GM11168 (cell line): ENCODE measurements around the gene PAQR5.
"Not testable (repeated sequence)": the region's sequence is repeated elsewhere in the genome, so short reads cannot be mapped to it uniquely, and the experiment has no call there.

Source experiments
- in situ Hi-C: fragments of 300-500 bp; cut with MboI; formaldehyde crosslinking; loops from one replicate; pipeline ENCODE4 v1.12.0; 2022; ENCODE audit warnings: low sequenced_read_pairs; ENCODE audit not compliant: unreplicated experiment

PAQR5 gene

DNA sequence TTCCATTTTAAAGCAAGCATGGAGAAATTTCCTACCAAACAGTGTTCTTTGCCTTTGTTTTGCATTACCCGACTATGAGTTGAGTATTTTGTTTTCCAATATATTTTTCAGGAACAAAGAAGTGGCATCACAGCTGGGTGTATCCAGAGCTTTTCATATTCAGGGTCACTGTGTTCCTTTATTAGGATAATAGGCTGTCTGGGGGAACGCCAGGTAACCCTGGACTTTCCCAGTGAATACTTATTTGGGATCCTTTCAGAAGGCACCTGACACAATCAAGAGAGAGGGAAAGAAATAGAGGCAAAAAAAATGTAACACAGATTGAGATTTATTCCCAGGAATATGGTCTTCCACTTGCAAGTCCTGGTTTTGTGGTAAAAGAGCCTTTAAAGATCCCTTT, 44.4 kb downstream of the PAQR5 start:
- in situ Hi-C loops, result no loop called here

DNA sequence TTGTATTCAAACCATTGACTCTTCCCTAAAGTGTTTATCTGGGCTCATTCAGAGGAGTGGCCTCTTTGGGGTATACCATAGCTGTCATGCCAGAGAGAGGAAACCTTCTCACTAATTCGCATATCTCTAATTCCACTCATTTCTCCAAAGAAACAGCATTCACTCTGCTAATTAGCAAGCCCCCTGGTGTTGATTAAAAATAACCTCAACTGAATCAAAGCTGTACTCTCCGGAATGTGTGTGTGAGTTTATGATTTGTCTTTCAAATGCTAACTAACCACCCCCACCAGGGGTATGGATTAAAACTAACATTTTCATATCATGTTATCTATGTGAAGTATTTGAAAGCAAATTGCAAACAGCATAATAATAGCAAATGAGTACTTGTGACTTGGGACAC, 45.5 kb downstream of the PAQR5 start:
- in situ Hi-C loops, result no loop called here

- in situ Hi-C loops, result no loop called here
Observed at GRCh38 chr15:69346112-69346511, 47.4 kb downstream of the PAQR5 start.

DNA sequence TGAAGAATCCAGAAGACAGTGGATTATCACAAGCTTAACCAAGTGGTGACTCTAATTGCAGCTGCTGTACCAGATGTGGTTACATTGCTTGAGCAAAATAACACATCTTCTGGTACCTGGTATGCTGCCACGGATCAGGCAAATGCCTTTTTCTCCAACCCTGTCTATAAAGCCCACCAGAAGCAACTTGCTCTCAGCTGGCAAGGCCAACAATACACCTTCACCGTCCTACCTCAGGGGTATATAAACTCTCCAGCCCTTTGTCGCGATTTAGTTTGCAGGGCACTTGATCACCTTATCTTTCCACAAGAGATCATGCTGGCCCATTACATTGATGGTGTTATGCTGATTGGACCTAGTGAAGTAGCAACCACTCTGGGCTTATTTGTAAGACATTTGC, 52.6 kb downstream of the PAQR5 start:
- in situ Hi-C loops, result no loop called here

- in situ Hi-C loops, result no loop called here
Observed at GRCh38 chr15:69351884-69352283, 53.2 kb downstream of the PAQR5 start.

GRCh38 chr15:69357773-69358771, 59.4 kb downstream of the PAQR5 start:
- in situ Hi-C loops, result no loop called here

DNA sequence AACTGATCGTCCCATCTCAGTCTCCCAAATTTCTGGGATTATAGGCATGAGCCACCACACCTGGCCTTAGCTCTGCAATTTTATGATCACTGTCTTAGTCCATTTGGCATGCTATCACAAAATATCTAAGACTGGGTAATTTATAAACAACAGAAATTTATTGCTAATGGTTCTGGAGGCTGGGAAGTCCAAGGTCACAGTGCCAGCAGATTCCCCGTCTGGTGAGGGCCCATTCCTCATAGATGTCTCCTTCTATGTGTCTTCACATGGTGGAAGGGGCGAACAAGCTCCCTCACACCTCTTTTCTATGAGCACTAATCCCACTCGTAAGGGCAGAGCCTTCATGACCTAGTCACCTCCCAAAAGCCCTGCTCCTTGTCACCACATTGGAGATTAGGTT, 60.1 kb downstream of the PAQR5 start:
- in situ Hi-C loops, result no loop called here

- in situ Hi-C loops, result no loop called here
Observed at GRCh38 chr15:69359722-69360121, 61.0 kb downstream of the PAQR5 start.

- in situ Hi-C loops, result no loop called here
Observed at GRCh38 chr15:69360642-69361041, 61.9 kb downstream of the PAQR5 start.

DNA sequence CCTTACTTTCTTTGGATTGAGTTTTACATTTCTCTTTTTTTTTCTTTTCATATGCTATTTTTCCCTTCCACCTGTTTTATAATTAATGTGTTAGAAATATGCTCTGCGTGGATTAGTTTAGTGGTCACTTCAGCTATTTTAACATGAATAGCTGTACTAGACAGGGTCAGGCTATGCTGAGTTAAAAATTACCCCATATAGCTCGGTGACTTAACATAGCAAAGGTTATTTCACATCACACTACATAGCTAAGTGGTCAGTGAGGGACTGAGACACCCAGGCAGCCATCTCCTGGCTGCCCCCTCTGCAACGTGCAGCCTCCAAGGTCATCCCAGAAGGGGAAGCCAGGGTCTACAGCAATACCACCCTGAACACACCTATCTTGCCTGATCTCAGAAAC, 68.5 kb downstream of the PAQR5 start:
- in situ Hi-C loops, result no loop called here

GRCh38 chr15:69369631-69370030, 70.9 kb downstream of the PAQR5 start:
- in situ Hi-C loops, result no loop called here

- in situ Hi-C loops, result no loop called here
Observed at GRCh38 chr15:69373406-69373805, 74.7 kb downstream of the PAQR5 start.

- in situ Hi-C loops, result no loop called here
Observed at GRCh38 chr15:69375151-69375790, 76.6 kb downstream of the PAQR5 start.

DNA sequence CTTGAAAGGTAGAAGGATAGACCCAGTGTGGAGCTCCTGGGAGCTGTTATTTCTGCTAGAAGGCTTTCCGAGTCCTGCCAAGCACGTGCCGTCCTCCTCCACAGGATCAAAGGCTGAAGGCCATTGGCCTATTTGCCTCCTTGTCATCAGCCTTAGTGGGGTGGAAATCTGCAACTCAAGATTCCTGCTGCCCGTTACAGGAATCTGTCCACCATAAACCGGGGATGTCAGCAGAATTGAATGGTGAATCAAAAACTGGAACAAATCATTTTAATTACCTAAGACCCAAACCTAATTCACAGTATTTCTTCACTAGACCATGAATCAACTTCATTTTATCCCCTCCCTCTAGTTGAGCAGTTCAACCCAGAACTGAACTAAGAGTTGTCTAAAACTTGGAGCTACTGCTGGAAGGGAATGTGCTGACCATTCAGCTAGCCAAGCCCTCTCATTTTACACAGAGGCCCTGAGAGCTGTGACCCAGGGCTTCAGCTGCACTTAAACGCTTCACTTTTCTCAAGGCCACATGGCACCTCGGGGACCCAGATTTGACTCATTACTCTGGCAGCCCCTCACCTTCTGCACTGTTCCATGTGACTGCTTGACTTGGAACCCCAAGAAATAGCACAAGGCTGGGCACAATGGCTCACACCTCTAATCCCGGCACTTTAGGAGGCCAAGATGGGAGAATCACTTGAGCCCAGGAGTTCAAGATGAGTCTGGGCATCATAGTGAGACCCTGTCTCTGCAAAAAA, 78.7 kb downstream of the PAQR5 start:
- in situ Hi-C loops, result no loop called here

DNA sequence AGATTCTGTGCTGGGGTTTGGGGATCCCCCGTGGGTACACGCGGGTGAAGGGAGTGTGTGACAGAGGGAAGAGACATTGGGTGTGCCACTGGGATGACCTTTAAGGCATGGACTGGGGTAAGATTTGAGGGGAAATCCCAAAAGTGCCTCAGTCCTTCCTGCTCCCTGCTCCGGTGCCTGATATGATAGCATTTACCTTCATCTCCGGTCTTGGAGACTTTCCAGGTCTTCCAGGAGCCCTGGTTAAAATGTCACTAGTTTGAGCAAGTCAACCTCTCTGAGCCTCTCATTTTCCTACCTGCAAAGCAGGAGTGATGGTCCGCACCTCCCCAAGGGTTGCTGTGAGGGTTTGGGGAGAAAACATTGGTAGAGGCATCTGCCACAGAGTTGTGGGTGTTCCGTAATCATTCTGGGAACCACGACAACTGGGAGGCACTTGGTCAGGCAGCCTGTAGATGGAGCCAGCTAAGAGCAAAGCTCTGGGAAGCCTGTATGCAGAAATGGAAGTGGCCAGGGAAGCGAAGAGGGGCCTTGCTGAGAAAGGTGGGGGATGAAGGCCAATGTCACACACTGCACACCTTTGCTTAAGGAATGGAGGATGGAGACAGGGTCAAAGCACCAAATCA, 81.5 kb downstream of the PAQR5 start:
- in situ Hi-C loops, result no loop called here

DNA sequence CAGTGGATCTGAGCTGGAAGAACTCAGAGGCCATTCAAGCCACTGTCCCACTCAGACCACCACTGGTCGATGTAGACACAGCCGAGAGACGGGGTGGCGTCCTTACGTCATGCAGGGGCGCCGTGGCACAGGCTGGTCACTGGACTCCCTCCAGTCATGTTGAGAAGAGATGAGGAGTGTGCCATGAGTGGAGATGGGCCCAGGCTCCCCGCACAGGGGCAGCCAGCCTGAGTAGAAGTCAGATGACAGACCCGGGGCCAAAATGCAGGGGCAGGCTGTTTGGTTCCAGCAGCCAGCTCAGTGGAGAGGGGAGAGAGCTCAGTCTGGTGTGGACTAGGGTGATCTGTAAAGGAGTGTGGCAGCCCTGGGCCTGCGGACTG, 82.0 kb downstream of the PAQR5 start:
- in situ Hi-C loops, result no loop called here

GRCh38 chr15:69382176-69382575, 83.5 kb downstream of the PAQR5 start:
- in situ Hi-C loops, result not testable (repeated sequence)

- in situ Hi-C loops, result not testable (repeated sequence)
Observed at GRCh38 chr15:69384066-69384465, 85.4 kb downstream of the PAQR5 start.

GRCh38 chr15:69384626-69385598, 86.2 kb downstream of the PAQR5 start:
- in situ Hi-C loops, result no loop called here
